Mucosa of stomach (tissue), 1 donor: ENCODE results near the gene MOGAT1.

Experiments used
- H3K27me3 ChIP-seq: one replicate; pipeline ENCODE4 v1.7.0; 2013; ENCODE audit warnings: mild to moderate bottlenecking, low read length; ENCODE audit not compliant: control insufficient read depth, insufficient read depth
- H3K36me3 ChIP-seq: one replicate; pipeline ENCODE4 v1.7.0; 2013; ENCODE audit warnings: low read length; ENCODE audit not compliant: control insufficient read depth, insufficient read depth
- H3K4me1 ChIP-seq: one replicate; pipeline ENCODE4 v1.7.0; 2013; ENCODE audit warnings: mild to moderate bottlenecking, low read length; ENCODE audit not compliant: control insufficient read depth, insufficient read depth
- H3K4me3 ChIP-seq: one replicate; pipeline ENCODE4 v1.7.0; 2013; ENCODE audit warnings: low read length
- H3K9ac ChIP-seq: one replicate; pipeline ENCODE4 v1.7.0; 2013; ENCODE audit warnings: mild to moderate bottlenecking, low read length, moderate library complexity
- H3K9me3 ChIP-seq: one replicate; pipeline ENCODE4 v1.7.0; 2013; ENCODE audit warnings: mild to moderate bottlenecking, low read length, moderate library complexity; ENCODE audit not compliant: control insufficient read depth
- donor health status: Pancreatic carcinoma.

MOGAT1 gene

GRCh38 chr2:222738312-222738711 is 66.9 kb downstream of the MOGAT1 start:
- H3K36me3 ChIP-seq, result no peaks in the 10 kb centered on the region
- no peak overlapping the region for H3K9ac ChIP-seq

GRCh38 chr2:222738809-222739208 is 67.4 kb downstream of the MOGAT1 start:
- H3K4me1 ChIP-seq, result peaks cover 5% of the 10 kb centered on the region
- no peaks in the 10 kb centered on the region for H3K36me3 ChIP-seq
- no peaks in the 10 kb centered on the region for H3K27me3 ChIP-seq
- H3K9ac ChIP-seq, result no peak overlapping the region
- H3K9me3 ChIP-seq, result no peaks in the 10 kb centered on the region
- H3K4me3 ChIP-seq, result no peak overlapping the region

More at GRCh38 chr2:222738312-222738711, 66.9 kb downstream of the MOGAT1 start:
- Histone ChIP-seq H3K9me3 (no peaks in the 10 kb centered on the region), H3K4me1 (peaks cover 6% of the 10 kb centered on the region), H3K27me3 (no peaks in the 10 kb centered on the region), H3K4me3 (no peak overlapping the region)

GRCh38 chr2:222739939-222740338 is 68.5 kb downstream of the MOGAT1 start:
- no peaks in the 10 kb centered on the region for H3K4me1 ChIP-seq
- no peaks in the 10 kb centered on the region for H3K36me3 ChIP-seq
- H3K4me3 ChIP-seq, result no peak overlapping the region
- H3K9ac ChIP-seq, result no peak overlapping the region
- no peaks in the 10 kb centered on the region for H3K9me3 ChIP-seq
- H3K27me3 ChIP-seq, result no peaks in the 10 kb centered on the region

- Histone ChIP-seq H3K36me3 (no peaks in the 10 kb centered on the region), H3K4me3 (no peak overlapping the region), H3K9ac (no peak overlapping the region), H3K4me1 (no peaks in the 10 kb centered on the region), H3K27me3 (no peaks in the 10 kb centered on the region), H3K9me3 (no peaks in the 10 kb centered on the region)
Measured at GRCh38 chr2:222743251-222743812, 71.9 kb downstream of the MOGAT1 start.

- H3K4me3 ChIP-seq, result no peak overlapping the region
- H3K9me3 ChIP-seq, result no peaks in the 10 kb centered on the region
- no peaks in the 10 kb centered on the region for H3K36me3 ChIP-seq
- H3K4me1 ChIP-seq, result no peaks in the 10 kb centered on the region
- no peaks in the 10 kb centered on the region for H3K27me3 ChIP-seq
- no peak overlapping the region for H3K9ac ChIP-seq
Measured at GRCh38 chr2:222745836-222746559, 74.5 kb downstream of the MOGAT1 start.

GRCh38 chr2:222747526-222748160 is 76.2 kb downstream of the MOGAT1 start:
- H3K36me3 ChIP-seq, result no peaks in the 10 kb centered on the region
- no peaks in the 10 kb centered on the region for H3K27me3 ChIP-seq
- H3K4me1 ChIP-seq, result peaks cover 3% of the 10 kb centered on the region
- H3K9ac ChIP-seq, result no peak overlapping the region
- no peak overlapping the region for H3K4me3 ChIP-seq
- H3K9me3 ChIP-seq, result no peaks in the 10 kb centered on the region

- H3K9me3 ChIP-seq, result no peaks in the 10 kb centered on the region
Measured at GRCh38 chr2:222750533-222750932, 79.1 kb downstream of the MOGAT1 start.

GRCh38 chr2:222751238-222751637 is 79.8 kb downstream of the MOGAT1 start:
- Histone ChIP-seq H3K9me3 (no peaks in the 10 kb centered on the region), H3K27me3 (no peaks in the 10 kb centered on the region), H3K4me1 (peaks cover 14% of the 10 kb centered on the region), H3K4me3 (no peak overlapping the region), H3K36me3 (no peaks in the 10 kb centered on the region), H3K9ac (no peak overlapping the region)

More at GRCh38 chr2:222750533-222750932, 79.1 kb downstream of the MOGAT1 start:
- no peaks in the 10 kb centered on the region for H3K27me3 ChIP-seq
- H3K9ac ChIP-seq, result no peak overlapping the region
- peaks cover 14% of the 10 kb centered on the region for H3K4me1 ChIP-seq
- no peaks in the 10 kb centered on the region for H3K36me3 ChIP-seq
- no peak overlapping the region for H3K4me3 ChIP-seq

- H3K4me3 ChIP-seq, result no peak overlapping the region
- H3K9ac ChIP-seq, result no peak overlapping the region
- no peaks in the 10 kb centered on the region for H3K27me3 ChIP-seq
- peaks cover 14% of the 10 kb centered on the region for H3K4me1 ChIP-seq
- no peaks in the 10 kb centered on the region for H3K36me3 ChIP-seq
- no peaks in the 10 kb centered on the region for H3K9me3 ChIP-seq
Measured at GRCh38 chr2:222751821-222752719, 80.6 kb downstream of the MOGAT1 start.

- Histone ChIP-seq H3K9ac (no peak overlapping the region), H3K36me3 (no peaks in the 10 kb centered on the region), H3K27me3 (no peaks in the 10 kb centered on the region), H3K9me3 (no peaks in the 10 kb centered on the region), H3K4me1 (peaks cover 14% of the 10 kb centered on the region), H3K4me3 (no peak overlapping the region)
Measured at GRCh38 chr2:222752746-222753145, 81.3 kb downstream of the MOGAT1 start.

- no peak overlapping the region for H3K9ac ChIP-seq
- no peaks in the 10 kb centered on the region for H3K9me3 ChIP-seq
- no peak overlapping the region for H3K4me3 ChIP-seq
- H3K4me1 ChIP-seq, result peaks cover 14% of the 10 kb centered on the region
- H3K27me3 ChIP-seq, result no peaks in the 10 kb centered on the region
- H3K36me3 ChIP-seq, result no peaks in the 10 kb centered on the region
Measured at GRCh38 chr2:222753251-222753824, 81.9 kb downstream of the MOGAT1 start.
